Lower lobe of right lung (tissue), 2 donors: ENCODE results near the gene ATMIN. TPM values are rescaled to one million over a fixed set of nuclear protein-coding genes. Genes with fewer than 3 reads are reported as not detected.

Experiments used
- ATAC-seq, 2 donors: fragments of 200-7000 bp; cut with Tn5 transposase; one replicate each; pipeline ENCODE4 v1.9.1; 2020 to 2022; ENCODE audit warnings: mild to moderate bottlenecking in 2 of 2, moderate library complexity in 2 of 2
- DNase-seq: peaks from one replicate; pipeline ENCODE4 v3.0.0-alpha.2; 2020
- H3K27ac ChIP-seq: fragments of 200-600 bp; one replicate; pipeline ENCODE4 v1.8.0; 2022
- H3K27me3 ChIP-seq: fragments of 200-600 bp; one replicate; pipeline ENCODE4 v1.8.0; 2022; ENCODE audit warnings: low read depth
- H3K36me3 ChIP-seq: fragments of 200-600 bp; one replicate; pipeline ENCODE4 v1.8.0; 2022; ENCODE audit warnings: mild to moderate bottlenecking
- H3K4me1 ChIP-seq: fragments of 200-600 bp; one replicate; pipeline ENCODE4 v1.8.0; 2022
- H3K4me3 ChIP-seq: fragments of 200-600 bp; one replicate; pipeline ENCODE4 v1.8.0; 2022; ENCODE audit warnings: mild to moderate bottlenecking
- H3K9me3 ChIP-seq: fragments of 200-600 bp; one replicate; pipeline ENCODE4 v1.8.0; 2022
- CTCF ChIP-seq: fragments of 200-600 bp; IDR thresholded peaks from one replicate; pipeline ENCODE4 v1.8.0; 2022; ENCODE audit warnings: antibody characterized with exemption, mild to moderate bottlenecking
- intact Hi-C: fragments of 100-400 bp; cut with DNase I; formaldehyde crosslinking; loops from one replicate; pipeline ENCODE4 v1.11.0; 2022
- total RNA-seq: library from RNA; stranded (reverse); fragmentation: NEBNext Ultra II Directional; extraction: Animal tissue kit (Norgen Biotek cat#: 25700); gene quantifications from one replicate; pipeline ENCODE4 v1.2.1, GENCODE V29; 2021
- donor health status: DM: no; HTN: yes; CAD: no; lungs with severe emphysema.

ATMIN gene
- total RNA-seq, 1 donor from 2014 or later: 29.7 TPM

GRCh38 chr16:80994451-80994850 is 41.2 kb upstream of the ATMIN start:
- Histone ChIP-seq H3K36me3 (no peaks in the 10 kb centered on the region), H3K9me3 (no peaks in the 10 kb centered on the region), H3K27me3 (no peaks in the 10 kb centered on the region), H3K27ac (no peak overlapping the region), H3K4me3 (no peak overlapping the region), H3K4me1 (peaks cover 11% of the 10 kb centered on the region)
- no peak for ATAC-seq
- no peak for DNase-seq
- intact Hi-C loops: no loop called here
- no peak for TF ChIP-seq CTCF

GRCh38 chr16:80996688-80997138 is 38.9 kb upstream of the ATMIN start:
- TF ChIP-seq CTCF: no peak
- intact Hi-C loops: no loop called here
- peaks cover 11% of the 10 kb centered on the region for H3K4me1 ChIP-seq
- peak overlapping the region; percentile 28 for H3K4me3 ChIP-seq
- DNase-seq (no peak), ATAC-seq (no peak)
- peak overlapping the region; percentile 59 for H3K27ac ChIP-seq
- H3K9me3 ChIP-seq: no peaks in the 10 kb centered on the region
- no peaks in the 10 kb centered on the region for H3K36me3 ChIP-seq
- no peaks in the 10 kb centered on the region for H3K27me3 ChIP-seq

- no peak for TF ChIP-seq CTCF
- intact Hi-C loops: no loop called here
- H3K27me3 ChIP-seq: no peaks in the 10 kb centered on the region
- H3K4me1 ChIP-seq: peaks cover 11% of the 10 kb centered on the region
- peak overlapping the region; percentile 59 for H3K27ac ChIP-seq
- peak in 1 of 2 donors; percentile 45 for ATAC-seq
- peak overlapping the region; percentile 28 for H3K4me3 ChIP-seq
- no peak for DNase-seq
- H3K36me3 ChIP-seq: no peaks in the 10 kb centered on the region
- H3K9me3 ChIP-seq: no peaks in the 10 kb centered on the region
These were observed 38.4 kb upstream of the ATMIN start for GRCh38 chr16:80997139-80997798.

- Histone ChIP-seq H3K27me3 (no peaks in the 10 kb centered on the region), H3K9me3 (no peaks in the 10 kb centered on the region), H3K27ac (peak overlapping the region; percentile 59), H3K4me1 (peaks cover 11% of the 10 kb centered on the region), H3K36me3 (no peaks in the 10 kb centered on the region), H3K4me3 (peak overlapping the region; percentile 28)
- ATAC-seq (peak; percentile 61 to 64), DNase-seq (peak; percentile 66)
- intact Hi-C loops: no loop called here
- no peak for TF ChIP-seq CTCF
These were observed 37.5 kb upstream of the ATMIN start for GRCh38 chr16:80997964-80998620.

GRCh38 chr16:81000873-81001272 is 34.8 kb upstream of the ATMIN start:
- TF ChIP-seq CTCF: no peak
- no peaks in the 10 kb centered on the region for H3K27me3 ChIP-seq
- ATAC-seq: no peak
- no peak for DNase-seq
- H3K4me1 ChIP-seq: peaks cover 37% of the 10 kb centered on the region
- H3K9me3 ChIP-seq: no peaks in the 10 kb centered on the region
- no peaks in the 10 kb centered on the region for H3K36me3 ChIP-seq
- intact Hi-C loops: no loop called here
- H3K27ac ChIP-seq: no peak overlapping the region
- no peak overlapping the region for H3K4me3 ChIP-seq
